Neural crest cell (in vitro differentiated cells): ENCODE results near the gene TAF4. TPM values are rescaled to one million over a fixed set of nuclear protein-coding genes. Genes with fewer than 3 reads are reported as not detected.

ENCODE experiments used
- DNase-seq: peaks from one replicate; pipeline ENCODE4 v3.0.0; 2021; ENCODE audit warnings: low read depth, mixed read lengths, low spot score
- H3K27ac Mint-ChIP-seq: one replicate; pipeline ENCODE4 v1.8.0; 2021; ENCODE audit warnings: mild to moderate bottlenecking, mixed read lengths; ENCODE audit not compliant: unreplicated experiment
- H3K27me3 Mint-ChIP-seq: 2 replicates; pipeline ENCODE4 v1.8.0; 2021; ENCODE audit warnings: low read depth, mild to moderate bottlenecking, mixed read lengths
- H3K36me3 Mint-ChIP-seq: 2 replicates; pipeline ENCODE4 v1.8.0; 2021; ENCODE audit warnings: low read depth, mild to moderate bottlenecking, mixed read lengths
- H3K4me1 Mint-ChIP-seq: 2 replicates; pipeline ENCODE4 v1.8.0; 2021; ENCODE audit warnings: mixed read lengths
- H3K4me3 Mint-ChIP-seq: one replicate; pipeline ENCODE4 v1.8.0; 2021; ENCODE audit warnings: mild to moderate bottlenecking, mixed read lengths
- H3K9me3 Mint-ChIP-seq: 2 replicates; pipeline ENCODE4 v1.8.0; 2021; ENCODE audit warnings: mixed read lengths
- CTCF ChIP-seq: fragments of 200-600 bp; sonication (generic); conservative IDR thresholded peaks from 2 replicates; pipeline ENCODE4 v1.5.0; 2021; ENCODE audit warnings: antibody characterized with exemption, mild to moderate bottlenecking
- total RNA-seq: library from RNA; stranded (reverse); gene quantifications from 2 replicates; pipeline ENCODE4 v1.2.1, GENCODE V29; 2021

TAF4 gene
- total RNA-seq, 1 donor from 2014 or later, result 33.6 TPM

- no peaks in the 10 kb centered on the region for H3K27me3 Mint-ChIP-seq
- no peaks in the 10 kb centered on the region for H3K36me3 Mint-ChIP-seq
- no peaks in the 10 kb centered on the region for H3K9me3 Mint-ChIP-seq
- DNase-seq, result no peak
- peaks cover 34% of the 10 kb centered on the region for H3K4me1 Mint-ChIP-seq
- no peak overlapping the region for H3K4me3 Mint-ChIP-seq
- no peak overlapping the region for H3K27ac Mint-ChIP-seq
- TF ChIP-seq CTCF, result no peak
These were observed 45.7 kb downstream of the TAF4 start for GRCh38 chr20:62019881-62020492.

- no peak overlapping the region for H3K27ac Mint-ChIP-seq
- no peak for TF ChIP-seq CTCF
- H3K27me3 Mint-ChIP-seq, result no peaks in the 10 kb centered on the region
- DNase-seq, result no peak
- H3K4me3 Mint-ChIP-seq, result no peak overlapping the region
- no peaks in the 10 kb centered on the region for H3K9me3 Mint-ChIP-seq
- H3K36me3 Mint-ChIP-seq, result no peaks in the 10 kb centered on the region
- H3K4me1 Mint-ChIP-seq, result peaks cover 28% of the 10 kb centered on the region
These were observed 46.4 kb downstream of the TAF4 start for GRCh38 chr20:62019144-62019805.

- Mint-ChIP-seq H3K4me1 (peaks cover 24% of the 10 kb centered on the region), H3K27ac (no peak overlapping the region), H3K36me3 (no peaks in the 10 kb centered on the region), H3K9me3 (no peaks in the 10 kb centered on the region), H3K4me3 (no peak overlapping the region), H3K27me3 (no peaks in the 10 kb centered on the region)
- DNase-seq, result no peak
- TF ChIP-seq CTCF, result no peak
These were observed 47.1 kb downstream of the TAF4 start for GRCh38 chr20:62018437-62019143.

GRCh38 chr20:62015540-62016288 is 50.0 kb downstream of the TAF4 start:
- Mint-ChIP-seq H3K36me3 (no peaks in the 10 kb centered on the region), H3K27ac (no peak overlapping the region), H3K9me3 (no peaks in the 10 kb centered on the region), H3K4me3 (no peak overlapping the region), H3K27me3 (no peaks in the 10 kb centered on the region), H3K4me1 (peaks cover 4% of the 10 kb centered on the region)
- no peak for DNase-seq
- TF ChIP-seq CTCF, result no peak

- Mint-ChIP-seq H3K4me1 (no peaks in the 10 kb centered on the region), H3K4me3 (no peak overlapping the region), H3K36me3 (no peaks in the 10 kb centered on the region), H3K27ac (no peak overlapping the region), H3K27me3 (no peaks in the 10 kb centered on the region), H3K9me3 (no peaks in the 10 kb centered on the region)
- no peak for TF ChIP-seq CTCF
- DNase-seq, result no peak
These were observed 50.7 kb downstream of the TAF4 start for GRCh38 chr20:62014889-62015537.
